HepG2 (cell line): ENCODE results near the gene EZH1. TPM values are rescaled to one million over a fixed set of nuclear protein-coding genes. Genes with fewer than 3 reads are reported as not detected.

Source experiments
- BHLHE40 ChIP-seq: IDR thresholded peaks from 2 replicates; pipeline ENCODE4 v1.6.1; 2011; ENCODE audit warnings: low read length, improper control_type of control experiment
- ETV6 ChIP-seq: sonication (generic); formaldehyde crosslinking; conservative IDR thresholded peaks from 2 replicates; pipeline ENCODE4 v1.4.0; 2020; ENCODE audit warnings: missing genetic modification reagents
- FOXA3 ChIP-seq: IDR thresholded peaks from 2 replicates; pipeline ENCODE4 v1.6.1; 2016; ENCODE audit warnings: missing genetic modification reagents, missing compliant biosample characterization
- KLF16 ChIP-seq, 2 experiments: sonication (generic) in 1 of 2; formaldehyde crosslinking in 1 of 2; IDR thresholded peaks; 2 replicates each; pipeline versions ENCODE4 v1.6.1 to v1.8.0; 2016 to 2023; ENCODE audit warnings: missing genetic modification reagents in 2 of 2, missing compliant biosample characterization in 1 of 2
- MLX ChIP-seq: IDR thresholded peaks from 2 replicates; pipeline ENCODE4 v1.6.1; 2016
- NR2C2 ChIP-seq: sonication (generic); formaldehyde crosslinking; IDR thresholded peaks from 2 replicates; pipeline ENCODE4 v1.4.0; 2020; ENCODE audit warnings: missing genetic modification reagents, mild to moderate bottlenecking, moderate library complexity, borderline replicate concordance
- RARA ChIP-seq: IDR thresholded peaks from 2 replicates; pipeline ENCODE4 v1.6.1; 2016; ENCODE audit warnings: missing genetic modification reagents, missing compliant biosample characterization
- SMC3 ChIP-seq: IDR thresholded peaks from 2 replicates; pipeline ENCODE4 v1.6.1; 2011; ENCODE audit warnings: low read length, improper control_type of control experiment
- ZNF12 ChIP-seq: sonication (generic); formaldehyde crosslinking; IDR thresholded peaks from 2 replicates; pipeline ENCODE4 v1.5.0; 2020; ENCODE audit warnings: missing genetic modification reagents
- ZNF256 ChIP-seq: sonication (generic); formaldehyde crosslinking; conservative IDR thresholded peaks from 2 replicates; pipeline ENCODE4 v1.4.0; 2020; ENCODE audit warnings: missing genetic modification reagents
- ZNF552 ChIP-seq: sonication (generic); formaldehyde crosslinking; IDR thresholded peaks from 2 replicates; pipeline ENCODE4 v1.9.0; 2022; ENCODE audit warnings: missing genetic modification reagents, mild to moderate bottlenecking, borderline replicate concordance
- polyA plus RNA-seq, 8 experiments: library from polyadenylated mRNA; depleted of rRNA in 3 of 8; stranded (reverse) in 7 of 8; unstranded in 1 of 8; fragments of >200 nt; fragmentation: Illumina TruSeq in 4 of 8; extraction: Trizol in 4 of 8; gene quantifications; 2 replicates each; pipeline versions ENCODE4 v1.2.1 to v1.2.3, GENCODE V29; 2011 to 2016; ENCODE audit warnings: low read depth in 4 of 8, missing spikeins in 1 of 8, mixed read lengths in 1 of 8; ENCODE audit not compliant: insufficient read depth in 1 of 8
- total RNA-seq, 5 experiments: library from RNA; depleted of rRNA; stranded (reverse); fragments of >200 nt; fragmentation: Illumina TruSeq; extraction: Trizol; gene quantifications; 2 replicates each; pipeline ENCODE4 v1.2.3, GENCODE V29; 2016; ENCODE audit warnings: low read depth in 1 of 5
- TF ChIP-seq, protein P1 (sequence below): sonication (generic); formaldehyde crosslinking; IDR thresholded peaks from 2 replicates; pipeline ENCODE4 v1.4.0; 2020; ENCODE audit warnings: missing genetic modification reagents, borderline replicate concordance
- TF ChIP-seq, protein P2 (sequence below): sonication (generic); formaldehyde crosslinking; IDR thresholded peaks from 2 replicates; pipeline ENCODE4 v1.8.1; 2023; ENCODE audit warnings: mild to moderate bottlenecking, missing genetic modification reagents
- TF ChIP-seq, protein P3 (sequence below): IDR thresholded peaks from 2 replicates; pipeline ENCODE4 v1.4.0; 2020; ENCODE audit warnings: mild to moderate bottlenecking, missing genetic modification reagents

The EZH1 gene
- total and polyA plus RNA-seq, 2 of the 13 experiments (the other 11 are each of a cell fraction or from before 2014, with no cell fraction given): 11.6 to 24.0 TPM

- TF ChIP-seq, protein P1, sequence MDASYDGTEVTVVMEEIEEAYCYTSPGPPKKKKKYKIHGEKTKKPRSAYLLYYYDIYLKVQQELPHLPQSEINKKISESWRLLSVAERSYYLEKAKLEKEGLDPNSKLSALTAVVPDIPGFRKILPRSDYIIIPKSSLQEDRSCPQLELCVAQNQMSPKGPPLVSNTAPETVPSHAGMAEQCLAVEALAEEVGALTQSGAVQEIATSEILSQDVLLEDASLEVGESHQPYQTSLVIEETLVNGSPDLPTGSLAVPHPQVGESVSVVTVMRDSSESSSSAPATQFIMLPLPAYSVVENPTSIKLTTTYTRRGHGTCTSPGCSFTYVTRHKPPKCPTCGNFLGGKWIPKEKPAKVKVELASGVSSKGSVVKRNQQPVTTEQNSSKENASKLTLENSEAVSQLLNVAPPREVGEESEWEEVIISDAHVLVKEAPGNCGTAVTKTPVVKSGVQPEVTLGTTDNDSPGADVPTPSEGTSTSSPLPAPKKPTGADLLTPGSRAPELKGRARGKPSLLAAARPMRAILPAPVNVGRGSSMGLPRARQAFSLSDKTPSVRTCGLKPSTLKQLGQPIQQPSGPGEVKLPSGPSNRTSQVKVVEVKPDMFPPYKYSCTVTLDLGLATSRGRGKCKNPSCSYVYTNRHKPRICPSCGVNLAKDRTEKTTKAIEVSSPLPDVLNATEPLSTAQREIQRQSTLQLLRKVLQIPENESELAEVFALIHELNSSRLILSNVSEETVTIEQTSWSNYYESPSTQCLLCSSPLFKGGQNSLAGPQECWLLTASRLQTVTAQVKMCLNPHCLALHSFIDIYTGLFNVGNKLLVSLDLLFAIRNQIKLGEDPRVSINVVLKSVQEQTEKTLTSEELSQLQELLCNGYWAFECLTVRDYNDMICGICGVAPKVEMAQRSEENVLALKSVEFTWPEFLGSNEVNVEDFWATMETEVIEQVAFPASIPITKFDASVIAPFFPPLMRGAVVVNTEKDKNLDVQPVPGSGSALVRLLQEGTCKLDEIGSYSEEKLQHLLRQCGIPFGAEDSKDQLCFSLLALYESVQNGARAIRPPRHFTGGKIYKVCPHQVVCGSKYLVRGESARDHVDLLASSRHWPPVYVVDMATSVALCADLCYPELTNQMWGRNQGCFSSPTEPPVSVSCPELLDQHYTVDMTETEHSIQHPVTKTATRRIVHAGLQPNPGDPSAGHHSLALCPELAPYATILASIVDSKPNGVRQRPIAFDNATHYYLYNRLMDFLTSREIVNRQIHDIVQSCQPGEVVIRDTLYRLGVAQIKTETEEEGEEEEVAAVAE (CRISPR knock-in tag): no peak
- TF ChIP-seq MLX (CRISPR knock-in tag) (peak; percentile 92), KLF16 (CRISPR knock-in tag; IDR thresholded peaks at IDR 0.05) (no peak), ZNF256 (no peak), NR2C2 (CRISPR knock-in tag) (peak; percentile 74; the same call in 1 of the 2 replicates), BHLHE40 (peak; percentile 74), ZNF552 (CRISPR knock-in tag) (no peak), ZNF12 (CRISPR knock-in tag) (0 out of 2 replicates have a peak, but pooled peaks have one; percentile 19), ETV6 (CRISPR knock-in tag) (no peak), RARA (CRISPR knock-in tag) (peak; percentile 87), FOXA3 (CRISPR knock-in tag) (peak; percentile 32; the same call in 1 of the 2 replicates), SMC3 (no peak)
- TF ChIP-seq, protein P2, sequence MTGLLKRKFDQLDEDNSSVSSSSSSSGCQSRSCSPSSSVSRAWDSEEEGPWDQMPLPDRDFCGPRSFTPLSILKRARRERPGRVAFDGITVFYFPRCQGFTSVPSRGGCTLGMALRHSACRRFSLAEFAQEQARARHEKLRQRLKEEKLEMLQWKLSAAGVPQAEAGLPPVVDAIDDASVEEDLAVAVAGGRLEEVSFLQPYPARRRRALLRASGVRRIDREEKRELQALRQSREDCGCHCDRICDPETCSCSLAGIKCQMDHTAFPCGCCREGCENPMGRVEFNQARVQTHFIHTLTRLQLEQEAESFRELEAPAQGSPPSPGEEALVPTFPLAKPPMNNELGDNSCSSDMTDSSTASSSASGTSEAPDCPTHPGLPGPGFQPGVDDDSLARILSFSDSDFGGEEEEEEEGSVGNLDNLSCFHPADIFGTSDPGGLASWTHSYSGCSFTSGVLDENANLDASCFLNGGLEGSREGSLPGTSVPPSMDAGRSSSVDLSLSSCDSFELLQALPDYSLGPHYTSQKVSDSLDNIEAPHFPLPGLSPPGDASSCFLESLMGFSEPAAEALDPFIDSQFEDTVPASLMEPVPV (CRISPR knock-in tag): no peak
- TF ChIP-seq, protein P3, sequence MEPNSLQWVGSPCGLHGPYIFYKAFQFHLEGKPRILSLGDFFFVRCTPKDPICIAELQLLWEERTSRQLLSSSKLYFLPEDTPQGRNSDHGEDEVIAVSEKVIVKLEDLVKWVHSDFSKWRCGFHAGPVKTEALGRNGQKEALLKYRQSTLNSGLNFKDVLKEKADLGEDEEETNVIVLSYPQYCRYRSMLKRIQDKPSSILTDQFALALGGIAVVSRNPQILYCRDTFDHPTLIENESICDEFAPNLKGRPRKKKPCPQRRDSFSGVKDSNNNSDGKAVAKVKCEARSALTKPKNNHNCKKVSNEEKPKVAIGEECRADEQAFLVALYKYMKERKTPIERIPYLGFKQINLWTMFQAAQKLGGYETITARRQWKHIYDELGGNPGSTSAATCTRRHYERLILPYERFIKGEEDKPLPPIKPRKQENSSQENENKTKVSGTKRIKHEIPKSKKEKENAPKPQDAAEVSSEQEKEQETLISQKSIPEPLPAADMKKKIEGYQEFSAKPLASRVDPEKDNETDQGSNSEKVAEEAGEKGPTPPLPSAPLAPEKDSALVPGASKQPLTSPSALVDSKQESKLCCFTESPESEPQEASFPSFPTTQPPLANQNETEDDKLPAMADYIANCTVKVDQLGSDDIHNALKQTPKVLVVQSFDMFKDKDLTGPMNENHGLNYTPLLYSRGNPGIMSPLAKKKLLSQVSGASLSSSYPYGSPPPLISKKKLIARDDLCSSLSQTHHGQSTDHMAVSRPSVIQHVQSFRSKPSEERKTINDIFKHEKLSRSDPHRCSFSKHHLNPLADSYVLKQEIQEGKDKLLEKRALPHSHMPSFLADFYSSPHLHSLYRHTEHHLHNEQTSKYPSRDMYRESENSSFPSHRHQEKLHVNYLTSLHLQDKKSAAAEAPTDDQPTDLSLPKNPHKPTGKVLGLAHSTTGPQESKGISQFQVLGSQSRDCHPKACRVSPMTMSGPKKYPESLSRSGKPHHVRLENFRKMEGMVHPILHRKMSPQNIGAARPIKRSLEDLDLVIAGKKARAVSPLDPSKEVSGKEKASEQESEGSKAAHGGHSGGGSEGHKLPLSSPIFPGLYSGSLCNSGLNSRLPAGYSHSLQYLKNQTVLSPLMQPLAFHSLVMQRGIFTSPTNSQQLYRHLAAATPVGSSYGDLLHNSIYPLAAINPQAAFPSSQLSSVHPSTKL (CRISPR knock-in tag): peak; percentile 77
Observed at GRCh38 chr17:42775534-42776098, 30.8 kb upstream of the EZH1 start (continued).
